HPDE6-E6E7 (cell line): Measurements from ENCODE around the gene MNT.

ENCODE experiments used
- DNase-seq: peaks from one replicate; pipeline ENCODE4 v3.0.0; 2011; ENCODE audit warnings: missing footprints; ENCODE audit errors: extremely low spot score

Gene MNT

GRCh38 chr17:2415081-2415480, 14.2 kb upstream of the MNT start:
- no peak for DNase-seq

GRCh38 chr17:2414446-2415064, 13.7 kb upstream of the MNT start:
- DNase-seq: no peak

- DNase-seq: no peak
Measured at GRCh38 chr17:2412561-2413021, 11.7 kb upstream of the MNT start.

GRCh38 chr17:2410951-2411350, 10.1 kb upstream of the MNT start:
- DNase-seq: no peak

GRCh38 chr17:2406903-2407790, 6.3 kb upstream of the MNT start:
- DNase-seq: no peak

GRCh38 chr17:2406271-2406902, 5.5 kb upstream of the MNT start:
- DNase-seq: no peak

GRCh38 chr17:2405247-2405926, 4.5 kb upstream of the MNT start:
- no peak for DNase-seq

GRCh38 chr17:2403044-2403443, 2.2 kb upstream of the MNT start:
- no peak for DNase-seq

GRCh38 chr17:2402544-2402943, 1.7 kb upstream of the MNT start:
- no peak for DNase-seq

- DNase-seq: no peak
Measured at GRCh38 chr17:2401426-2402221, 764 bp upstream of the MNT start.

GRCh38 chr17:2400474-2400866, 390 bp downstream of the MNT start:
- no peak for DNase-seq

- DNase-seq: no peak
Measured at GRCh38 chr17:2399572-2400473, 1.0 kb downstream of the MNT start.

- no peak for DNase-seq
Measured at GRCh38 chr17:2398655-2399571, 1.9 kb downstream of the MNT start.

- DNase-seq: no peak
Measured at GRCh38 chr17:2398182-2398581, 2.7 kb downstream of the MNT start.

- DNase-seq: no peak
Measured at GRCh38 chr17:2397247-2398171, 3.4 kb downstream of the MNT start.

- DNase-seq: no peak
Measured at GRCh38 chr17:2396568-2397246, 4.2 kb downstream of the MNT start.

- no peak for DNase-seq
Measured at GRCh38 chr17:2396192-2396567, 4.7 kb downstream of the MNT start.
